Suprapubic skin (tissue), 4 donors: ENCODE data around the gene DCAF7. TPM values are rescaled to one million over a fixed set of nuclear protein-coding genes. Genes with fewer than 3 reads are reported as not detected.

Source experiments
- DNase-seq, 2 donors: peaks; one replicate each; pipeline ENCODE4 v3.0.0-alpha.2; 2019; ENCODE audit warnings: low spot score in 2 of 2
- H3K27ac ChIP-seq: fragments of 200-600 bp; sonication (generic); one replicate; pipeline ENCODE4 v1.5.1; 2019
- H3K27me3 ChIP-seq: fragments of 200-600 bp; sonication (generic); one replicate; pipeline ENCODE4 v1.5.1; 2019
- H3K36me3 ChIP-seq: fragments of 200-600 bp; sonication (generic); one replicate; pipeline ENCODE4 v1.5.1; 2019
- H3K4me1 ChIP-seq: fragments of 200-600 bp; sonication (generic); one replicate; pipeline ENCODE4 v1.5.1; 2019
- H3K4me3 ChIP-seq: fragments of 200-600 bp; sonication (generic); one replicate; pipeline ENCODE4 v1.5.1; 2019; ENCODE audit warnings: mild to moderate bottlenecking
- H3K9me3 ChIP-seq: fragments of 200-600 bp; sonication (generic); one replicate; pipeline ENCODE4 v1.5.1; 2019
- EP300 ChIP-seq: sonication (generic); formaldehyde crosslinking; IDR thresholded peaks from one replicate; pipeline ENCODE4 v1.6.1; 2017; ENCODE audit warnings: antibody characterized with exemption
- POLR2A ChIP-seq, 2 donors: fragments of 450-650 bp; IDR thresholded peaks; one replicate each; pipeline ENCODE4 v1.6.1; 2017; ENCODE audit warnings: antibody characterized with exemption in 2 of 2, mild to moderate bottlenecking in 2 of 2, moderate library complexity in 2 of 2
- POLR2AphosphoS5 ChIP-seq, 3 donors: sonication (generic); formaldehyde crosslinking; IDR thresholded peaks; one replicate each; pipeline ENCODE4 v1.6.1; 2017; ENCODE audit warnings: antibody characterized with exemption in 3 of 3
- WGBS: methylation state at CpG from one replicate; pipeline ENCODE4 v1.1.5; 2018; 5-methylcytosine and 5-hydroxymethylcytosine counted together
- total RNA-seq, 4 donors: library from RNA; depleted of rRNA; stranded (reverse); fragments of >200 nt; gene quantifications; one replicate each; pipeline ENCODE4 v1.1.0, GENCODE V29; 2016
- TF ChIP-seq, protein P1 (sequence below), 2 donors: fragments of 200-600 bp in 1 of 2; fragments of 450-650 bp in 1 of 2; sonication (generic) in 1 of 2; IDR thresholded peaks; one replicate each; pipeline ENCODE4 v1.5.1; 2016 to 2019; ENCODE audit warnings: antibody characterized with exemption in 2 of 2, mild to moderate bottlenecking in 1 of 2, moderate library complexity in 1 of 2

Gene DCAF7
- total RNA-seq, 4 donors from 2014 or later = 22.4 to 30.9 (median 27.4) TPM

DNA sequence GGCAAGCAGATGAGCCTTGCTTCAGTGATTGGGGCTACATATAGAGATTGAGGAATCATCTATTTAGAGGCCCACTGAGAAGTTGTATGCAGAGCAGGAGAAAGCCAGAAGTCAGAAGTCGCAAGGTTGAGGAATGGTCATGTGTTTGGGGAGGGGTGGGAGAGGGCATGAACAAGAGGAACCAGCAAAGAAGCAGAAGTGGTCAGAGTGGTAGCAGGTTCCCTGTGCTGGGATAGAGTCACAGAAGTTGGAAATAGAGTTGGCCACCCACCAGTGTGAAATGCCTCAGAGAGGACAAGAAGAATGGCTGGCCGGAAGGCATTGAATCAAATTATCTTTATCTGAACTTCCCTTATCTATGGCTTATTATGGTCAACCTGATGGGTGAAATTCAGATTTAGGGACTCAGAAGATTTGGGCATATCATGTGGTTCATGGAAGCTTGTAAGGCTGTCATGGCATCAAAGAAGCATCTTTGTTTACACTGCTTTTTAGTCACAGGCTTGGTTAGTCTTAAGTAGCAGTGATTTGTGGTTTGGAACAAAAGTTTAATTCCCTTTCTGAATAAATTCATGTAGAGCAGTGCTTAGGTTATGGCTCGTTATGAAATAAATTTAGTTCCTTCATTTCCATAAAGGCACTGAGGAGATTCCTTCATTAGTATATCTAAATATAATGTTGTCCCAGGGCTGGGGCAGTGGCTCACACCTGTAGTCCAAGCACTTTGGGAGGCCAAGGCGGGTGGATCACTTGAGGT is 91.6 kb downstream of the DCAF7 start:
- H3K27ac ChIP-seq = no peak overlapping the region
- H3K4me1 ChIP-seq = peaks cover 16% of the 10 kb centered on the region
- WGBS = 77% methylated on average over 4 of the region's 4 CpGs
- DNase-seq = no peak
- H3K36me3 ChIP-seq = peaks cover 25% of the 10 kb centered on the region
- TF ChIP-seq EP300 = no peak
- TF ChIP-seq, protein P1, sequence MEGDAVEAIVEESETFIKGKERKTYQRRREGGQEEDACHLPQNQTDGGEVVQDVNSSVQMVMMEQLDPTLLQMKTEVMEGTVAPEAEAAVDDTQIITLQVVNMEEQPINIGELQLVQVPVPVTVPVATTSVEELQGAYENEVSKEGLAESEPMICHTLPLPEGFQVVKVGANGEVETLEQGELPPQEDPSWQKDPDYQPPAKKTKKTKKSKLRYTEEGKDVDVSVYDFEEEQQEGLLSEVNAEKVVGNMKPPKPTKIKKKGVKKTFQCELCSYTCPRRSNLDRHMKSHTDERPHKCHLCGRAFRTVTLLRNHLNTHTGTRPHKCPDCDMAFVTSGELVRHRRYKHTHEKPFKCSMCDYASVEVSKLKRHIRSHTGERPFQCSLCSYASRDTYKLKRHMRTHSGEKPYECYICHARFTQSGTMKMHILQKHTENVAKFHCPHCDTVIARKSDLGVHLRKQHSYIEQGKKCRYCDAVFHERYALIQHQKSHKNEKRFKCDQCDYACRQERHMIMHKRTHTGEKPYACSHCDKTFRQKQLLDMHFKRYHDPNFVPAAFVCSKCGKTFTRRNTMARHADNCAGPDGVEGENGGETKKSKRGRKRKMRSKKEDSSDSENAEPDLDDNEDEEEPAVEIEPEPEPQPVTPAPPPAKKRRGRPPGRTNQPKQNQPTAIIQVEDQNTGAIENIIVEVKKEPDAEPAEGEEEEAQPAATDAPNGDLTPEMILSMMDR (IDR thresholded peaks at IDR 0.05) = no peak
- TF ChIP-seq POLR2A (IDR thresholded peaks at IDR 0.05) = no peak
- no peak for TF ChIP-seq POLR2AphosphoS5 (IDR thresholded peaks at IDR 0.05)
- H3K27me3 ChIP-seq = no peaks in the 10 kb centered on the region
- no peak overlapping the region for H3K4me3 ChIP-seq
- H3K9me3 ChIP-seq = no peaks in the 10 kb centered on the region

Other genes starting within 250 kb of the DCAF7 start
- 10 to 100 TPM; 36.9 to 87.9 (median 56.4) TPM for gene CYB561, start 104.2 kb upstream of the DCAF7 start, total RNA-seq
- gene ACE, start 73.4 kb upstream of the DCAF7 start, total RNA-seq = 1 to 10 TPM in 3 of 4 donors, under 1 TPM in 1; 0.79 to 6.3 (median 4.0) TPM
- gene KCNH6, start 27.1 kb upstream of the DCAF7 start, total RNA-seq = not detected
- gene TACO1, start 50.4 kb downstream of the DCAF7 start, total RNA-seq = 10 to 100 TPM in 2 of 4 donors, 1 to 10 TPM in 2; 9.3 to 20.2 (median 10.2) TPM
- gene MAP3K3, start 71.9 kb downstream of the DCAF7 start, total RNA-seq = 10 to 100 TPM; 31.6 to 55.1 (median 44.3) TPM
- gene LIMD2, start 149.6 kb downstream of the DCAF7 start, total RNA-seq = 1 to 10 TPM; 5.0 to 9.4 (median 6.8) TPM
- 10 to 100 TPM; 17.0 to 52.2 (median 27.4) TPM for gene STRADA, start 191.3 kb downstream of the DCAF7 start, total RNA-seq
- 10 to 100 TPM; 48.1 to 70.0 (median 62.9) TPM for gene CCDC47, start 223.1 kb downstream of the DCAF7 start, total RNA-seq
- gene DDX42, start 223.7 kb downstream of the DCAF7 start, total RNA-seq = 100 to 1,000 TPM in 2 of 4 donors, 10 to 100 TPM in 2; 56.9 to 222 (median 84.9) TPM